Mucosa of stomach (tissue), 1 donor: ENCODE results near the gene TELO2.

Experiments used
- H3K27me3 ChIP-seq: one replicate; pipeline ENCODE4 v1.7.0; 2013; ENCODE audit warnings: mild to moderate bottlenecking, low read length; ENCODE audit not compliant: control insufficient read depth, insufficient read depth
- H3K36me3 ChIP-seq: one replicate; pipeline ENCODE4 v1.7.0; 2013; ENCODE audit warnings: low read length; ENCODE audit not compliant: control insufficient read depth, insufficient read depth
- H3K4me1 ChIP-seq: one replicate; pipeline ENCODE4 v1.7.0; 2013; ENCODE audit warnings: mild to moderate bottlenecking, low read length; ENCODE audit not compliant: control insufficient read depth, insufficient read depth
- H3K4me3 ChIP-seq: one replicate; pipeline ENCODE4 v1.7.0; 2013; ENCODE audit warnings: low read length
- H3K9ac ChIP-seq: one replicate; pipeline ENCODE4 v1.7.0; 2013; ENCODE audit warnings: mild to moderate bottlenecking, low read length, moderate library complexity
- H3K9me3 ChIP-seq: one replicate; pipeline ENCODE4 v1.7.0; 2013; ENCODE audit warnings: mild to moderate bottlenecking, low read length, moderate library complexity; ENCODE audit not compliant: control insufficient read depth
- donor health status: Pancreatic carcinoma.

Gene TELO2

DNA sequence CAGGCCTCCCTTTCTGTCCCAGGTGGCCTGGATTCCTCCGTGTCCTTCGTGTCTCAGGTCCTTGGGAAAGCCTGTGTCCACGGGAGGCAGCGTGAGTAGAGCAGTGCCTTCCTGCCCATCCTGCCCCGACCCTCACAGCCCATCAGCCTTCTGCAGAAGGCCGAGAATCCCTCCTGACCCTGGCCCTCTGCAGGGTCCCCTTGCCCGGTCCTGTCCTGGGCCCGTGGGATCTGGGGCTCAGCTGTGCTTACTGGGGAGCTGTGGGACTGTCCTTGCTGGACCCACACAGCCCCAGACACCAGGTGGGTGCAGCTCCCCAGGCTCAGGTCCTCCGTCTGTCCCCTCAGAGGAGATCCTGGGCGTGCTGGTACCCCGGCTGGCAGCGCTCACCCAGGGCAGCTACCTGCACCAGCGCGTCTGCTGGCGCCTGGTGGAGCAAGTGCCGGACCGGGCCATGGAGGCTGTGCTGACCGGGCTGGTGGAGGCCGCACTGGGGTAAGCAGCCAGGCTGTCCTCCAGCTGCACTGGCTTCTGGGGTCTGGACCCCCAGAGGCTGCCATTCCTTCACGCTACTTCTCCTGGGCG lies 3.9 kb downstream of the TELO2 start:
- Histone ChIP-seq H3K4me3 (no peak overlapping the region), H3K9ac (no peak overlapping the region), H3K9me3 (no peaks in the 10 kb centered on the region), H3K4me1 (peaks cover 20% of the 10 kb centered on the region), H3K36me3 (no peaks in the 10 kb centered on the region), H3K27me3 (no peaks in the 10 kb centered on the region)

DNA sequence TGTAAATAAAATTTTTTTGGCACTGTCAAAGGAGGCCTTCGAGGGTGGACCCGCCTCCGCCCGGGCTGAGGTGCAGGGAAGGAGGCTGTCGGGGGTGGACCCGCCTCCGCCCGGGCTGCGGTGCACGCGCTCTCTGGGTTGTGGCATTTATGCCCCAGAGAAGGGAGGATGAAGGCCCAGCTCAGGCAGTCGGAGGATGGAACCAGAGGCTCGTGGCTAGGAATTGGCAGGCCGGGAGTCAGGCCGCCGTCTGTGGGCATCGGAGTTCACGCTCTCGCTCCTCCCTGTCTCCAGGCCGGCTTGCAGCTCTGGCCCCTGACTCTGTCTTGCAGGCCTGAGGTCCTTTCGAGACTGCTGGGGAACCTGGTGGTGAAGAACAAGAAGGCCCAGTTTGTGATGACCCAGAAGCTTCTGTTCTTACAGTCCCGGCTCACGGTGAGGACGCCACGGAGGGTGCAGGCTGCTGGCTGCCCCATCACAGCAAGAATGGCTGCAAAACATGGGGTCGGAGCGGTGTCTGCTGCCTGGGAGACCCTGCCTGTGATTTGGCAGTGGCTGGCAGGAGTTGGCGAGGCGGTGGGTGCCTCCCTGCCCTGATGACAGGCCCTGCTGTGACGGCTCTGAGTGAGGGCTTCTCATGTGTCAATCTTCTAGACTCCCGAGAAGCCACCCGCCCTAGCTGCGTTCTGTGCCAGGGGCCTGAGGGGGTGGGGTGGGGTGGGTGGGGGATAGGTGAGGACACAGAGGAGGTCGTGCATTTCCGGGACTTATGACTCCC lies 5.9 kb downstream of the TELO2 start:
- Histone ChIP-seq H3K9me3 (no peaks in the 10 kb centered on the region), H3K27me3 (no peaks in the 10 kb centered on the region), H3K9ac (no peak overlapping the region), H3K4me3 (no peak overlapping the region), H3K36me3 (no peaks in the 10 kb centered on the region), H3K4me1 (peaks cover 8% of the 10 kb centered on the region)

DNA sequence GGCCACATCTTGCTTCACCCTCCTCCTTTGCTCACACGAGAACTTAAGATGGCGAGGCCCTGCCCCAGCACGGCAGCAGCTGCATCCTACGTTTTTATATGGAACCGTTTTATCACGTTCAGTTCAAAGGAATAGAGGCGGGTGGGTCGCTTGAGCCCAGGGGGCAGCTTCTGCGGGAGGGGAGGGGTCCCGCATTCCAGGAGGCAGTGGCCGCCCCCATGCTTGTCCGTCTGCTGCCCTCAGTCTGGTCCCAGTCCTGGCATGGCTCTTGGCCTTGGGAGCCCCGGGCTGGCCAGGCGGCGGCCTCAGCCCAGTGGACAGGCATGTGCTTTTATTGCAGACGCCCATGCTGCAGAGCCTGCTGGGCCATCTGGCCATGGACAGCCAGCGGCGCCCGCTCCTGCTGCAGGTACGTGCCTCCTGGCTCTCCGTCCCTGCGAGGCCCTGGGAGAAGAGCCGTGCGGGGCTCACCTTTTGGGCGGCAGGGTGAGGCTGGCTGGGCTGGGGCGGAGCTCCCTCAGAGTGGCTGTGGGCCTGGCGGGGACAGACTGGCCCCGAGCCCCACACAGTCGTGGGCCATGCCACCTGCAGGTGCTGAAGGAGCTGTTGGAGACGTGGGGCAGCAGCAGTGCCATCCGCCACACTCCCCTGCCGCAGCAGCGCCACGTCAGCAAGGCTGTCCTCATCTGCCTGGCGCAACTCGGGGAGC lies 6.8 kb downstream of the TELO2 start:
- Histone ChIP-seq H3K27me3 (no peaks in the 10 kb centered on the region), H3K9me3 (no peaks in the 10 kb centered on the region), H3K4me3 (no peak overlapping the region), H3K4me1 (peaks cover 1% of the 10 kb centered on the region), H3K36me3 (no peaks in the 10 kb centered on the region), H3K9ac (no peak overlapping the region)

DNA sequence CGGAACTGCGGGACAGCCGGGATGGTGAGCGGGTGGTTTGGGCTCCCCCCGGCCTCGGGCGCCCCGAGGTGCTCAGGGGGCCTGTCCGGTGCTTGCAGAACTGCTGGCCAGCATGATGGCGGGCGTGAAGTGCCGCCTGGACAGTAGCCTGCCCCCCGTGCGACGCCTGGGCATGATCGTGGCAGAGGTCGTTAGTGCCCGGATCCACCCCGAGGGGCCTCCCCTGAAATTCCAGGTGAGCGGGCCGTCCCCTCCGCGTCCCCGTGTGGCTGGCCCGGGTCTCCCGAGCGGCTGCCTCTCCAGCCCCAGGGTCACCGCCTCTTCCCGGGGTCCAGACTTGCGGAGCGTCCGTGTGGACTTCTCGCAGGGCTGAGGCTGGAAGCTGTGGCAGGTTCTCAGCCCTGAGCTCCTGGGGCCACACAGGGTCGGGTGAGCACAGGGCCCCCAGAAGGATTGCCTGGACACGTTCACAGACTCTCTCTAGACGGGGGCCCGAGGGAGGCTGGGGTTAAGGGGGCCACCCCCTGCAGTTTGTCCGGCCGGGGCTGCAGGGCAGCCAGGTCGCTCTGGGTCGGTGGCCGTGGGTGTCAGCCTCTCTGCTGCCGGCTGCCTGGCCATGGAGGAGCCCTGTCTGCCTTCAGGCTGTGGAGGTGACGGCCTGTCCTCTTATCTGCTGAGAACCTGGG lies 7.4 kb downstream of the TELO2 start:
- no peaks in the 10 kb centered on the region for H3K4me1 ChIP-seq
- H3K4me3 ChIP-seq: no peak overlapping the region
- no peak overlapping the region for H3K9ac ChIP-seq
- H3K27me3 ChIP-seq: no peaks in the 10 kb centered on the region
- no peaks in the 10 kb centered on the region for H3K36me3 ChIP-seq
- H3K9me3 ChIP-seq: no peaks in the 10 kb centered on the region

DNA sequence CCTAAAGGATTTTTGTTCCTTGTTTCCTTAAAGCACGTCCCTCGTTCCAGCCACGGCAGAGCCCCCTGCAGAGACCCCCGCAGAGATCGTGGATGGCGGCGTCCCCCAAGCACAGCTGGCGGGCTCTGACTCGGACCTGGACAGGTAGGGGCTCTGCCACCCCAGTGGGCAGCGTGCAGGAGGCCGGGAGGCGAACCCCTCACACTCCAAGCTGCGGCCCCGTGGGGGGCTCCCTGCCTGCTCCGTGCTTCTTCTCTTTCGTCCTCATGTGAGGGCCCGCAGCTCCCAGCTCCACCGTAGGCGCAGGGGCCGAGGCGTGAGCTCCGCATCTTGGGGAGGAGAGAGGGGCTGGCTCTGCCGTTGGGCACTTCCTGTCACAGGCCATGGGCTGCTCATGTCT lies 8.5 kb downstream of the TELO2 start:
- H3K4me1 ChIP-seq: no peaks in the 10 kb centered on the region
- no peaks in the 10 kb centered on the region for H3K27me3 ChIP-seq
- no peak overlapping the region for H3K9ac ChIP-seq
- no peak overlapping the region for H3K4me3 ChIP-seq
- H3K9me3 ChIP-seq: no peaks in the 10 kb centered on the region
- no peaks in the 10 kb centered on the region for H3K36me3 ChIP-seq

DNA sequence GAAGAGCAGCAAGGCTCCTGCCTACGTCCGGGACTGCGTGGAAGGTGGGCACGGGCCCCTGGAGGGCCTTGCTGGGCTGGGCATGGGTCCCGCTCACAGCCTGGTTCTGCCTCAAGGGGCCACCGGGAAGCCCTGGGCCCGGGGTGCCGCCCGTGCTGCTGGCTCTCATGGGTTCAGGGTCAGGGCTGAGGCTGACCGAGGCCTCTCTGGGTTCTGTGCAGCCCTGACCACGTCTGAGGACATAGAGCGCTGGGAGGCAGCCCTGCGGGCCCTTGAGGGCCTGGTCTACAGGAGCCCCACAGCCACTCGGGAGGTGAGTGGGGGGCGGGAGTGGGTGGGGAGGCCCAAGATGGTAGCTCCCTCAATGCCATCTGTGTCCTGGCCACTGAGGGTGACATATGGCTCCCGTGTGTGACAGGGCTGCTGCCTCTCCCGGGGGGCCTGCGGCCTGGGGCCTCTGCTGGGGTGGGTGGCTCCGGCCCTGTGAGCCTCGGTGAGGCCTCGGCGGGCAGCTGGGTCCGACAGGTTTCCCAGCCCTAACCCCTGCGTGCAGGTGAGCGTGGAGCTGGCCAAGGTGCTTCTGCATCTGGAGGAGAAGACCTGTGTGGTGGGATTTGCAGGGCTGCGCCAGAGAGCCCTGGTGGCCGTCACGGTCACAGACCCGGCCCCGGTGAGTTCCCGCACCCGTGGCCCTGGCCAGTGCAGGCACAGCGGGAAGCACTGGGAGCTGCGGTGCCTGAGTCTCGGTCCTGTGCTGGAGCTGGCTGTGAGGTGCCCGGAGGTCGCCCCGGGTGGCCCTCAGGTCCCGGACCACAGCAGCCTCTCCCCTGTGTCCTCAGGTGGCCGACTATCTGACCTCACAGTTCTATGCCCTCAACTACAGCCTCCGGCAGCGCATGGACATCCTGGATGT lies 9.2 kb downstream of the TELO2 start:
- no peak overlapping the region for H3K4me3 ChIP-seq
- no peaks in the 10 kb centered on the region for H3K9me3 ChIP-seq
- no peaks in the 10 kb centered on the region for H3K27me3 ChIP-seq
- no peaks in the 10 kb centered on the region for H3K4me1 ChIP-seq
- H3K36me3 ChIP-seq: no peaks in the 10 kb centered on the region
- H3K9ac ChIP-seq: no peak overlapping the region

DNA sequence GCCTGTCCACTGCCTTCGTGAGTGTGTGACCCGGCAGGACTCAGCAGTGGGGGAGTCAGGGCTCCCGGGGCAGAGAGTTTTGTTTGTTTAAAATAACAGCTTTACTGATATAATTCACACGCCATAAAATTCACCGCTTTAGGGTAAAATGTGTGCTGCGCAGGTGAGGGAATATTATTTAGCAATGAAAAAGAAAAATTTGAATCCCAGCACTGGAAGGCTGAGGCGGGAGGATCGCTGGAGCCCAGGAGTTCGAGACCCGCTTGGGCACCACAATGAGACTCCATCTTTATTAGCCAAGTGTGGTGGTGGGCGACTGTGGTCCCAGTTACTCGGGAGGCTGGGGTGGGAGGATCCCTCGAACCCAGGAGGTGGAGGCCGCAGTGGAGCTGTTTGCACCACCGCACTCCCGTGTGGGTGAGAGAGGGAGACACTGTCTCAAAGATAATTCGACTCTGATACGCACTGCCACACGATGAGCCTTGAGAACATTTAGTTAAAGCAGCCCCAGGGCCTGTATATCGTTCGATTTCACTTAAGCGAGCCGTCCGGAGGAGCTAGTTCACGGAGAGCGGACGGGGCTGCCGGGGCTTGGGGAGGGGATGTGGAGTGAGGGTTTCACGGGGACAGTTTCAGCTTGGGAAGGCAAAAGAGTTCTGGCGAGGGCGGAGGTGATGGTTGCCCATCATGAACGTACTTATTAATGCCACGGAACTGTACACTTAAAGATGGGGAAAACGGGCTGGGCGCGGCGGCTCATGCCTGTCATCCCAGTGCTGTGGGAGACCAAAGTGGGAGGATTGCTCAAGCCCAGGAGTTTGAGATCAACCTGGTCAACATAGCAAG lies 10.2 kb downstream of the TELO2 start:
- Histone ChIP-seq H3K27me3 (no peaks in the 10 kb centered on the region), H3K9ac (no peak overlapping the region), H3K4me1 (no peaks in the 10 kb centered on the region), H3K4me3 (no peak overlapping the region), H3K9me3 (no peaks in the 10 kb centered on the region), H3K36me3 (no peaks in the 10 kb centered on the region)

DNA sequence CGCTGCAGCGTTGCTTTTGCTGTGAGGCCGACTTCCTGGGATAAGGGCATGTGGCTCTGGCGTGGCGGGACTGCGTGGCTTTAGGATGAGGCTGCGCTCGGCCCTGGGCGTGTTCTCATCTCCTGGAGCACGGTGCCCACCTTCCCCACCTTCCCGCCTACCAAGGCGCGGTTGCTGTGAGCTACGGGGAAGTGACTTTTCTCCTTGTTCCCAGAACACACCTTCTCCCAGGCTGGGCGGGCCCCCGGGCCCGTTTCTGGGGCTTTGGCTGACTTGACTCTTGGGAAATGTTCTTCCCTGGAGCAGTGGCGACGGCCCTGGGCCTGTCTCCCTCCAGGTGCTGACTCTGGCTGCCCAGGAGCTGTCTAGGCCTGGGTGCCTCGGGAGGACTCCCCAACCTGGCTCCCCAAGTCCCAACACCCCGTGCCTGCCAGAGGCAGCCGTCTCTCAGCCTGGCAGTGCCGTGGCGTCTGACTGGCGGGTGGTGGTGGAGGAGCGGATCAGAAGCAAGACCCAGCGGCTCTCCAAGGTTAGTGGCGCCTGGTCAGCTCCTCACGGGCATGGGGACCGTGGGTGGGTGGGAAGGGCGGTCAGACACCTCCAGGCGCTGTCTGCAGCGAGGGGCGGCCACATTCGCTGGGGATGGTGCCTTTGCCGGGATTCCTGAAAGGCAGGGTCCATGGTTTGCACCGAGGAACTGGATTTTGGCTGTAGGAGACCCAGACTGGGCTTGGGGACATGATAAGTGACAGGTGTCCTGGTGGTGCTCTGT lies 12.1 kb downstream of the TELO2 start:
- no peak overlapping the region for H3K9ac ChIP-seq
- no peak overlapping the region for H3K4me3 ChIP-seq
- H3K36me3 ChIP-seq: no peaks in the 10 kb centered on the region
- H3K9me3 ChIP-seq: no peaks in the 10 kb centered on the region
- H3K27me3 ChIP-seq: no peaks in the 10 kb centered on the region
- H3K4me1 ChIP-seq: no peaks in the 10 kb centered on the region

DNA sequence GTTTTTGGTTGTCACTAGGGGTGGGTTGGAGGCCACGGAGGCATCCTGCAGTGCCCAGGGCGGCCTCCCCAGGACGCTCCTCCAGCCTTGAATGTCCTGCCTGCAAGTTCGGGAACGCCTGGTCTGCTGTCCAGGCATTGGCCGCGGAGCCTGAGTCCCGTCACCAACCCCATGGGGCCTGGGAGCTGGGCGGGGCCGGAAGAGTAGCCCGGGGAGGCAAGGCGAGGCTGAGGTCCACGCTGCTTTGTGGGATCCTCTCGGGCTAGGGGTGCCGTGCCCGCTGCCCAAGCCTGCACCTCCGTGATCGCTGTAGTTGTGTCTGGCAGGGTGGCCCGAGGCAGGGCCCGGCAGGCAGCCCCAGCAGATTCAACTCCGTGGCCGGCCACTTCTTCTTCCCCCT lies 12.8 kb downstream of the TELO2 start:
- no peaks in the 10 kb centered on the region for H3K4me1 ChIP-seq
- H3K36me3 ChIP-seq: no peaks in the 10 kb centered on the region
- no peak overlapping the region for H3K4me3 ChIP-seq
- no peak overlapping the region for H3K9ac ChIP-seq
- no peaks in the 10 kb centered on the region for H3K9me3 ChIP-seq
- H3K27me3 ChIP-seq: no peaks in the 10 kb centered on the region

DNA sequence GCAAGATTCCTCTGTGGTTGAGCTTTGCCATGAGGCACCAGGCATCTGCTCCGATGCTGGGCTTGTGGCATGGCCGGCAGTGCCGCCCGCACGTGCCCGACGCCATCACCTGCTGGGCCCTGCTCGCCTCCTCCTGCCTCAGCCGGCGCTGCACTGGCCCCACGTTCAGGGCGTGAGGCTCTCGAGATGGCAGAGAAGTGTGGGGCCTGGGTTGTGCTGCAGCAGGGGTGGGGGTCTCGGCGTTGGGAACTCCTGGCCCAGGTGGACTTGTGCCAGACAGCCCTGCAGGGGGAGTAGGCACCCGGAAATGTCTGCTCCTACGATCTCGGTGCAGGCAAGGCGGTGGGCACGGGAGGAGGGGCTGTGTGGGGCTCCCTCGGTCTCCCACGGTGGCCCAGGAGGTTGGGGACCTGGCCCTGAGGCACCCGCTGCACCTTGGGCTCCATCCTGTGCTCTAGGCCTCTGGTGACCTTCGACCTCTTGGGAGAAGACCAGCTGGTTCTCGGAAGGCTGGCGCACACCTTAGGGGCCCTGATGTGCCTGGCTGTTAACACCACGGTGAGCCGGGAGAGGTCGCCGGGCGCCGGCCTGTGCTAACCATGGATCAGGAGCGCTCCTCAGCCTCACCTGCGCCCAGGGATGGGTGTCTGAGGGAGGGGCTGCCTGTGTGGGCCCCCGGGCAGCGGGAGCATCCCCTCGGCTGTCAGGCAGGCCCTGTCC lies 13.5 kb downstream of the TELO2 start:
- no peaks in the 10 kb centered on the region for H3K27me3 ChIP-seq
- no peaks in the 10 kb centered on the region for H3K4me1 ChIP-seq
- H3K4me3 ChIP-seq: no peak overlapping the region
- H3K9me3 ChIP-seq: no peaks in the 10 kb centered on the region
- no peaks in the 10 kb centered on the region for H3K36me3 ChIP-seq
- H3K9ac ChIP-seq: no peak overlapping the region
